H1 (cell line): Measurements from ENCODE around the gene ANO6. TPM values are rescaled to one million over a fixed set of nuclear protein-coding genes. Genes with fewer than 3 reads are reported as not detected.

ENCODE experiments used
- BCL11A ChIP-seq, 2 experiments: IDR thresholded peaks; one replicate each; pipeline ENCODE4 v1.6.1; 2011; ENCODE audit warnings: low read depth in 2 of 2, low read length in 2 of 2, mild to moderate bottlenecking in 2 of 2
- CEBPB ChIP-seq: IDR thresholded peaks from 2 replicates; pipeline ENCODE4 v1.6.1; 2012; ENCODE audit warnings: low read depth, low read length
- CTBP2 ChIP-seq: IDR thresholded peaks from 2 replicates; pipeline ENCODE4 v1.7.0; 2011; ENCODE audit warnings: borderline replicate concordance, mild to moderate bottlenecking, moderate library complexity, mixed read lengths, low read length; ENCODE audit not compliant: insufficient read depth, insufficient read length
- YY1 ChIP-seq: IDR thresholded peaks from 2 replicates; pipeline ENCODE4 v1.6.1; 2011; ENCODE audit warnings: low read depth, mild to moderate bottlenecking, low read length
- polyA plus RNA-seq, 7 experiments: library from polyadenylated mRNA; depleted of rRNA in 3 of 7; stranded (reverse) in 5 of 7; unstranded in 2 of 7; fragments of >200 nt in 5 of 7; fragments of 200-250 nt in 2 of 7; gene quantifications; 1 replicate in 5 of 7; 2 replicates in 1 of 7; 4 replicates in 1 of 7; pipeline versions ENCODE4 v1.2.1 to v1.2.3, GENCODE V29; 2011 to 2013; ENCODE audit warnings: missing spikeins in 2 of 7, mixed read lengths in 2 of 7
- total RNA-seq: library from RNA; stranded (reverse); fragmentation: NEBNext Ultra II Directional; extraction: Animal tissue kit (Norgen Biotek cat#: 25700); gene quantifications from 2 replicates; pipeline ENCODE4 v1.2.1, GENCODE V29; 2021
- TF ChIP-seq, protein P1 (sequence below), 3 experiments: IDR thresholded peaks; 1 replicate in 2 of 3; 2 replicates in 1 of 3; pipeline versions ENCODE4 v1.5.1 to v1.6.1; 2011; ENCODE audit warnings: low read length in 3 of 3, mild to moderate bottlenecking in 3 of 3, inconsistent platforms in 2 of 3, low read depth in 1 of 3, moderate library complexity in 1 of 3; ENCODE audit not compliant: insufficient read depth in 1 of 3; ENCODE audit errors: control extremely low read depth in 1 of 3

ANO6 gene
- total and polyA plus RNA-seq, 2 of the 8 experiments (the other 6 are each of a cell fraction or from before 2014, with no cell fraction given): 15.1 to 39.7 TPM

DNA sequence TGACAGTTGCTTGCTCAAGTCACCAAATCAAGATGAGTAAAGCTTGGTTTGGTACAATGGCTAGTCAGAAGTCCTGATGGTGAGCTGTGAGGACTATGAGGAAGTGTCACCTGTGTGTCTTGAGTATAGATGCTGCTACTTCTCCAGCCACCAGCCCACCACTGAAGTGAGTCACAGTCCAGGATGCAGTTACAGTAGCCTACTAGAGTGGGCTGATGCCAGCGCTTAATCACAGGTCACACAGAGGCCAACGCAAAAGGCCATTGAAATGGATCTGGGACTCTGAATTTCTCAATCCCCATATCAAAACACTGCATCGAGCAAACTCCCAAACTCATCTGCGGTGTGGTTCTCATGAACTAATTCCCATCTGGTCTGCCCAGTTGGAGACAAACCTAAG, 223.1 kb downstream of the ANO6 start (continued):
- no peak for TF ChIP-seq BCL11A (IDR thresholded peaks at IDR 0.05; ENCODE audit: low read depth in 2 of 2, low read length in 2 of 2)
- TF ChIP-seq CEBPB: no peak
- TF ChIP-seq CTBP2: no peak
- TF ChIP-seq, protein P1, sequence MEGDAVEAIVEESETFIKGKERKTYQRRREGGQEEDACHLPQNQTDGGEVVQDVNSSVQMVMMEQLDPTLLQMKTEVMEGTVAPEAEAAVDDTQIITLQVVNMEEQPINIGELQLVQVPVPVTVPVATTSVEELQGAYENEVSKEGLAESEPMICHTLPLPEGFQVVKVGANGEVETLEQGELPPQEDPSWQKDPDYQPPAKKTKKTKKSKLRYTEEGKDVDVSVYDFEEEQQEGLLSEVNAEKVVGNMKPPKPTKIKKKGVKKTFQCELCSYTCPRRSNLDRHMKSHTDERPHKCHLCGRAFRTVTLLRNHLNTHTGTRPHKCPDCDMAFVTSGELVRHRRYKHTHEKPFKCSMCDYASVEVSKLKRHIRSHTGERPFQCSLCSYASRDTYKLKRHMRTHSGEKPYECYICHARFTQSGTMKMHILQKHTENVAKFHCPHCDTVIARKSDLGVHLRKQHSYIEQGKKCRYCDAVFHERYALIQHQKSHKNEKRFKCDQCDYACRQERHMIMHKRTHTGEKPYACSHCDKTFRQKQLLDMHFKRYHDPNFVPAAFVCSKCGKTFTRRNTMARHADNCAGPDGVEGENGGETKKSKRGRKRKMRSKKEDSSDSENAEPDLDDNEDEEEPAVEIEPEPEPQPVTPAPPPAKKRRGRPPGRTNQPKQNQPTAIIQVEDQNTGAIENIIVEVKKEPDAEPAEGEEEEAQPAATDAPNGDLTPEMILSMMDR (IDR thresholded peaks at IDR 0.05; ENCODE audit: control extremely low read depth in 1 of 3, insufficient read depth in 1 of 3, low read depth in 1 of 3, low read length in 3 of 3): no peak
- no peak for TF ChIP-seq YY1
